HepG2 (cell line): ENCODE measurements around the gene SDR39U1. TPM values are rescaled to one million over a fixed set of nuclear protein-coding genes. Genes with fewer than 3 reads are reported as not detected.

Experiments used
- BORCS8-MEF2B ChIP-seq: sonication (generic); formaldehyde crosslinking; IDR thresholded peaks from 2 replicates; pipeline ENCODE4 v1.8.0; 2022; ENCODE audit warnings: mild to moderate bottlenecking, missing genetic modification reagents
- CSRNP1 ChIP-seq: sonication (generic); formaldehyde crosslinking; IDR thresholded peaks from 2 replicates; pipeline ENCODE4 v1.8.1; 2023; ENCODE audit warnings: mild to moderate bottlenecking, missing genetic modification reagents
- ETS1 ChIP-seq: sonication (generic); formaldehyde crosslinking; IDR thresholded peaks from 2 replicates; pipeline ENCODE4 v1.4.0; 2020; ENCODE audit warnings: missing genetic modification reagents
- ETV6 ChIP-seq: sonication (generic); formaldehyde crosslinking; conservative IDR thresholded peaks from 2 replicates; pipeline ENCODE4 v1.4.0; 2020; ENCODE audit warnings: missing genetic modification reagents
- KAT8 ChIP-seq: IDR thresholded peaks from 2 replicates; pipeline ENCODE4 v1.6.1; 2016; ENCODE audit warnings: missing genetic modification reagents, missing compliant biosample characterization
- KLF16 ChIP-seq, 2 experiments: sonication (generic) in 1 of 2; formaldehyde crosslinking in 1 of 2; IDR thresholded peaks; 2 replicates each; pipeline versions ENCODE4 v1.6.1 to v1.8.0; 2016 to 2023; ENCODE audit warnings: missing genetic modification reagents in 2 of 2, missing compliant biosample characterization in 1 of 2
- REL ChIP-seq: sonication (generic); formaldehyde crosslinking; conservative IDR thresholded peaks from 2 replicates; pipeline ENCODE4 v1.8.0; 2022; ENCODE audit warnings: mild to moderate bottlenecking, missing genetic modification reagents, moderate library complexity
- RFX5 ChIP-seq: IDR thresholded peaks from 2 replicates; pipeline ENCODE4 v1.6.1; 2011; ENCODE audit warnings: low read depth, low read length, improper control_type of control experiment
- SUZ12 ChIP-seq: fragments of 150-350 bp; IDR thresholded peaks from 2 replicates; pipeline ENCODE4 v1.6.1; 2014; ENCODE audit warnings: low read depth, low read length
- TBX3 ChIP-seq: fragments of 450-650 bp; IDR thresholded peaks from 2 replicates; pipeline ENCODE4 v1.6.1; 2017; ENCODE audit warnings: antibody characterized with exemption, mild to moderate bottlenecking, inconsistent platforms, borderline replicate concordance
- TP53 ChIP-seq: sonication (generic); formaldehyde crosslinking; conservative IDR thresholded peaks from 2 replicates; pipeline ENCODE4 v1.4.0; 2020; ENCODE audit warnings: missing genetic modification reagents
- UBTF ChIP-seq: sonication (generic); formaldehyde crosslinking; IDR thresholded peaks from 2 replicates; pipeline ENCODE4 v1.4.0; 2020; ENCODE audit warnings: mild to moderate bottlenecking, missing genetic modification reagents
- ZC3H4 ChIP-seq: sonication (generic); formaldehyde crosslinking; IDR thresholded peaks from 2 replicates; pipeline ENCODE4 v1.4.0; 2020; ENCODE audit warnings: missing genetic modification reagents, borderline replicate concordance
- ZNF143 ChIP-seq: sonication (generic); formaldehyde crosslinking; IDR thresholded peaks from 2 replicates; pipeline ENCODE4 v1.4.0; 2020; ENCODE audit warnings: missing genetic modification reagents
- ZNF343 ChIP-seq: sonication (generic); formaldehyde crosslinking; IDR thresholded peaks from 2 replicates; pipeline ENCODE4 v1.4.0; 2020; ENCODE audit warnings: mild to moderate bottlenecking, missing genetic modification reagents
- ZNF678 ChIP-seq: sonication (generic); formaldehyde crosslinking; IDR thresholded peaks from 2 replicates; pipeline ENCODE4 v1.4.0; 2020; ENCODE audit warnings: mild to moderate bottlenecking, missing genetic modification reagents
- ZNF737 ChIP-seq: sonication (generic); formaldehyde crosslinking; IDR thresholded peaks from 2 replicates; pipeline ENCODE4 v1.5.0; 2020; ENCODE audit warnings: missing genetic modification reagents, mild to moderate bottlenecking, borderline replicate concordance
- ZNF788 ChIP-seq: sonication (generic); formaldehyde crosslinking; IDR thresholded peaks from 2 replicates; pipeline ENCODE4 v1.5.0; 2020; ENCODE audit warnings: mild to moderate bottlenecking, missing genetic modification reagents, borderline replicate concordance
- polyA plus RNA-seq, 8 experiments: library from polyadenylated mRNA; depleted of rRNA in 3 of 8; stranded (reverse) in 7 of 8; unstranded in 1 of 8; fragments of >200 nt; fragmentation: Illumina TruSeq in 4 of 8; extraction: Trizol in 4 of 8; gene quantifications; 2 replicates each; pipeline versions ENCODE4 v1.2.1 to v1.2.3, GENCODE V29; 2011 to 2016; ENCODE audit warnings: low read depth in 4 of 8, missing spikeins in 1 of 8, mixed read lengths in 1 of 8; ENCODE audit not compliant: insufficient read depth in 1 of 8
- total RNA-seq, 5 experiments: library from RNA; depleted of rRNA; stranded (reverse); fragments of >200 nt; fragmentation: Illumina TruSeq; extraction: Trizol; gene quantifications; 2 replicates each; pipeline ENCODE4 v1.2.3, GENCODE V29; 2016; ENCODE audit warnings: low read depth in 1 of 5
- TF ChIP-seq, protein P1 (sequence below): IDR thresholded peaks from 2 replicates; pipeline ENCODE4 v1.6.1; 2016; ENCODE audit warnings: low read depth, borderline replicate concordance
- TF ChIP-seq, protein P2 (sequence below): sonication (generic); formaldehyde crosslinking; IDR thresholded peaks from 2 replicates; pipeline ENCODE4 v1.9.0; 2021; ENCODE audit warnings: missing genetic modification reagents, borderline replicate concordance

The SDR39U1 gene
- total and polyA plus RNA-seq, 2 of the 13 experiments (the other 11 are each of a cell fraction or from before 2014, with no cell fraction given) = 34.4 to 129 TPM

GRCh38 chr14:24442240-24443052 lies at the start of gene SDR39U1 (continued):
- TF ChIP-seq ZNF343 (CRISPR knock-in tag) (peak; percentile 98; the same call in 1 of the 2 replicates), ETV6 (CRISPR knock-in tag) (peak; percentile 35), ZNF678 (CRISPR knock-in tag) (peak; percentile 94; the same call in 1 of the 2 replicates), BORCS8-MEF2B (CRISPR knock-in tag) (peak; percentile 69), RFX5 (peak; percentile 8; the same call in 1 of the 2 replicates), ZNF737 (CRISPR knock-in tag) (no peak), TBX3 (no peak), SUZ12 (0 out of 2 replicates have a peak, but pooled peaks have one; percentile 13), ZNF143 (CRISPR knock-in tag) (peak; percentile 63), ETS1 (CRISPR knock-in tag) (no peak; the same call in 1 of the 2 replicates), ZNF788 (CRISPR knock-in tag) (peak; percentile 88; the same call in 1 of the 2 replicates), KAT8 (peak; percentile 99), REL (CRISPR knock-in tag) (no peak), ZC3H4 (CRISPR knock-in tag) (peak; percentile 95), KLF16 (CRISPR knock-in tag; IDR thresholded peaks at IDR 0.05) (peak in 1 of 2 experiments; percentile 46; a peak in 2 of 4 replicates), CSRNP1 (CRISPR knock-in tag) (peak; percentile 97), UBTF (CRISPR knock-in tag) (peak; percentile 92), TP53 (peak; percentile 87; the same call in 1 of the 2 replicates)
- TF ChIP-seq, protein P1, sequence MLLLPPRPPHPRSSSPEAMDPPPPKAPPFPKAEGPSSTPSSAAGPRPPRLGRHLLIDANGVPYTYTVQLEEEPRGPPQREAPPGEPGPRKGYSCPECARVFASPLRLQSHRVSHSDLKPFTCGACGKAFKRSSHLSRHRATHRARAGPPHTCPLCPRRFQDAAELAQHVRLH (CRISPR knock-in tag) = peak; percentile 90
- TF ChIP-seq, protein P2, sequence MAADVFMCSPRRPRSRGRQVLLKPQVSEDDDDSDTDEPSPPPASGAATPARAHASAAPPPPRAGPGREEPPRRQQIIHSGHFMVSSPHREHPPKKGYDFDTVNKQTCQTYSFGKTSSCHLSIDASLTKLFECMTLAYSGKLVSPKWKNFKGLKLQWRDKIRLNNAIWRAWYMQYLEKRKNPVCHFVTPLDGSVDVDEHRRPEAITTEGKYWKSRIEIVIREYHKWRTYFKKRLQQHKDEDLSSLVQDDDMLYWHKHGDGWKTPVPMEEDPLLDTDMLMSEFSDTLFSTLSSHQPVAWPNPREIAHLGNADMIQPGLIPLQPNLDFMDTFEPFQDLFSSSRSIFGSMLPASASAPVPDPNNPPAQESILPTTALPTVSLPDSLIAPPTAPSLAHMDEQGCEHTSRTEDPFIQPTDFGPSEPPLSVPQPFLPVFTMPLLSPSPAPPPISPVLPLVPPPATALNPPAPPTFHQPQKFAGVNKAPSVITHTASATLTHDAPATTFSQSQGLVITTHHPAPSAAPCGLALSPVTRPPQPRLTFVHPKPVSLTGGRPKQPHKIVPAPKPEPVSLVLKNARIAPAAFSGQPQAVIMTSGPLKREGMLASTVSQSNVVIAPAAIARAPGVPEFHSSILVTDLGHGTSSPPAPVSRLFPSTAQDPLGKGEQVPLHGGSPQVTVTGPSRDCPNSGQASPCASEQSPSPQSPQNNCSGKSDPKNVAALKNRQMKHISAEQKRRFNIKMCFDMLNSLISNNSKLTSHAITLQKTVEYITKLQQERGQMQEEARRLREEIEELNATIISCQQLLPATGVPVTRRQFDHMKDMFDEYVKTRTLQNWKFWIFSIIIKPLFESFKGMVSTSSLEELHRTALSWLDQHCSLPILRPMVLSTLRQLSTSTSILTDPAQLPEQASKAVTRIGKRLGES (CRISPR knock-in tag) = peak; percentile 94; the same call in 1 of the 2 replicates
